ENCODE data around the gene PRDM15.

PRDM15 gene

GRCh38 chr21:41879190-41879998, at the start of gene PRDM15:
Gene PRDM15, minus strand, starts transcription at chr21:41879344. Its CDS starts 18,981 bp downstream, at chr21:41860363.
- peak in 1 of 2 experiments; percentile 73 for DNase-seq

GRCh38 chr21:41928621-41929220, 49.6 kb upstream of the PRDM15 start:
- no peak for DNase-seq

- no peak for DNase-seq
These were observed 48.7 kb upstream of the PRDM15 start for GRCh38 chr21:41927727-41928409.

GRCh38 chr21:41926807-41927171, 47.6 kb upstream of the PRDM15 start:
- DNase-seq: no peak

GRCh38 chr21:41926117-41926806, 47.1 kb upstream of the PRDM15 start:
- DNase-seq: no peak

GRCh38 chr21:41925767-41926116, 46.6 kb upstream of the PRDM15 start:
- no peak for DNase-seq

GRCh38 chr21:41924368-41924754, 45.2 kb upstream of the PRDM15 start:
- DNase-seq: no peak

DNA sequence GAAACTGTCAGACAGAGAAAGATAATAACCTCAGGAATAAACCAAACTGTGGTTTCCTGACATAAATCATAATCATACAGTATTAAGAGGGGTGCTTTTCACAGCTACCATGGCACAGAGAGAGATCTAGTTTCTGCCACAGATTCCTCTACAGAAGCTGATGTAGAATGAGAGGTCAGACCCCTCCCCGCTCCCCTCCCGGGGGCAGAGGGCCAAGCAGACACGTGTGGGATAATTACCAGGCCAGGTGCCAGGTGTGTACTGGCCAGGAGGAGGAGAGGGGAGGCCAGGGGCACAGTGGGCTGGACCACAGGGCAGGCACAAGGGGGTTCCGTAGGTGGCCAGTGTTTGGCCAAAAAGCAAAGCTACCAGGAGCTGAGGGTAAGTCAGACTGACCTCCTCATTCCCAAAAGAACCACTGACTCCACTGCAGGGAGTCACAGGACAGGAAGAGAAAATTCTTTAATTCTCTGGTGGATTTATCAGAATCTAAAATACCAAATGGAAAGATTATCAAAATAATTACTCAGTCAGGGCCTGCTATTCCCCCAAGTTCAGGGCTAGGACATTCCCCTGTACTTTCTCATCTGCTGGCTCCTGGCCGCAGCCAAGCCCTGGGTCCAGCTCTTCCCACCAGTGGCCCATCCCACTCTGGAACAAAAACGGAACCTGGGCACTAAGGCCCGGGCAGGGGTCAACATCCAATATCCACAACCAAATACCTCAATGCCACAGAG, 44.7 kb upstream of the PRDM15 start:
- DNase-seq: no peak

- DNase-seq: no peak
These were observed 44.0 kb upstream of the PRDM15 start for GRCh38 chr21:41923186-41923585.

DNA sequence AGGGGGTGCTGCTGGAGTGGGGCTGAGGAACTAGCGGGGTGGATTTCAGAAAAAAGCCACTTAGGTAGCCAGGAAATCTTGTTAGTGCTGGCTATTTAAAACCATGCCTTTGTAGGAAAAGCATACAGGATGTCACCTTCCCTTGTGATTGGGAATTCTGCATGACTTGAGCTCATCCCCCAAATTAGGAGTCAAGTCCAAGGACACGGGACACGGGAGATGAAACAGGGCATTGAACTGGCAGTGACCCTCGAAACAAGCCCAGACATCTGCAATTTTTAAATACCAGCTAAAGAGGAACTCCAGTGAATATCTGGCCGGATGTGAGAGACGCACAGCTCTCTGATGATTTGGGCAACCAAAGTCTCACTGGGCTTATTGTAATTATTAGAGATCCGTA, 41.9 kb upstream of the PRDM15 start:
- DNase-seq: no peak

DNA sequence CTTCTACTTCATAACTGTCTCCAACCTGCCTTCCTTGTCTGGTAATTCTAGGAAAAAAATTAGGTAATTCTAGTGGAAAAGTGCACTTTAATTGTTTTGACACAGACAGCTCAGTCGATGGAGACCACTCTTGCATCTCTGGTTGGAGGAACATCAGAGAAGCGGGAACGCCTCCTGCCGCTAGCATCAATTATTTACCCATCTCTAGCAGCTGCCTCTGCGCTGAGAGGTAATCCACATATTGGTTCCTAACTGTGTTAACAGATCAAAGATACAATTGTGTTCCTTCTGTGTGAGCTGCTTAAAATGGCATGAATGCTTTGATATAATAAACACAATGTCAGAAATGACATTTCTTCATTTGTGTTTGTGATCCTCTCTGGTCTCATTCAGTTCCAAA, 41.3 kb upstream of the PRDM15 start:
- no peak for DNase-seq

GRCh38 chr21:41919666-41920398, 40.7 kb upstream of the PRDM15 start:
- DNase-seq: no peak

GRCh38 chr21:41918561-41919358, 39.6 kb upstream of the PRDM15 start:
- DNase-seq: no peak

DNA sequence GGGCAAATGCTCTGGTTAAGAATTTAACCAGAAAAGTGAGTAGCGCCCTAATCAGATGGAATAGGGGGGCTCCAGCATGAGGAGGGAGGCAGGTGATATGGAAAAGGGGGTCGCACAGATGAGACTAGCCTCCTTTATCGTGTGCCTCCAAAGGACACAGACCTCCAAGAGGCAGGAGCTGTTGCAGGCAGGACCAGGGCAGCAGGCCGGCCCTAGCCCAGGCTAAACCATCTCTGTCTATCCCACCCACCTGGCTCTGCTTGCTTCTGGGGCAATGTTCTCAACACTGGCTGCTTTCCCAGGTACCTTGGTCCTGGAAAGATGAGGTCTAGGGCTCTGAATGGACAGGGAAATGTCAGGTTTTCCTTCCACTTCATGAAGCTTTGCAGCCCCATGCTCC, 38.4 kb upstream of the PRDM15 start:
- DNase-seq: no peak

DNA sequence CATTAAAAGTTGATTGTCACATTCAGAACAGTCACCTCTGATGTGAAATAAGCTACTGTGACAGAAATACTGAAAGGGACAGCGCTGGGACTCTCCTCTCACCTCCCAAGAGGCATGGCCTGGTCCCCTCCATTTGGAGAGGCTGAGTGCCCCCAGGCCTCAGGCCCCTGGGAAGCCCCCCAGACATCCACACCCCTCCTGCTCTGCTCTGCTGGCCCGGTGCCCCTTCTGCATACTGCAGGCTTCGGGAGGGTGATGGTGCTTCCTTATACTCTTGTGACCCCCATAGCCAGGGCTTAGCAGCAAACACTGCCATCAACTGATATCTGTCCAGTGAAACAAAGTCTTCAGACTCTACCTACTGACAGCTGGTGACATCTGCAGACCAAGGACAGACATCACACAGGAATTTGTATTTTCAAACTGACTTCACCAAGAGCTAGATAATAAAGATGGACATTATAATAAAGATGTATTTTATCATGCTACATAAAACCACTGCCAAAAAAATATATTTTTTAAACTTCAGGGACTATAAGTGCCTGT, 37.8 kb upstream of the PRDM15 start:
- no peak for DNase-seq

- no peak for DNase-seq
These were observed 35.8 kb upstream of the PRDM15 start for GRCh38 chr21:41914965-41915364.

- no peak for DNase-seq
These were observed 35.2 kb upstream of the PRDM15 start for GRCh38 chr21:41914358-41914757.

DNA sequence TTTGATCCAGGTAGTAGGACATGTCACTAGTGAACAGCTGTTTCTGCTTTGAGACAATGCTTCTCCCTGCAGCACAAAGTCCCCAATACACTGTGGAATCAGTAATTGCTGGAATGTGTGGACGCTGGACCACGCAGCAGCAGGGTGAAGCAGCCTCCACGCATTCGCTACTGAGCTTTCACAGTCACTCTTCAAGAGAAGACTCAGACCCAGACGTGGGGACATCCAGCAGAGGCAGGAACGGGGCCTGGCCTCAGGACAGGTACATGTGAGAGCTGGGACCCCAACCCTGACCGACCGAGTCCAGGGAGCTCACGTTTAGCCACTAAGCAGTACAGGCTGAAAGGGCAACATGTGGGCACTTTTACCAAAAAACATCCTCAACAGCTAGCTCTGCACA, 34.1 kb upstream of the PRDM15 start:
- DNase-seq: no peak

GRCh38 chr21:41908829-41909228, 29.7 kb upstream of the PRDM15 start:
- no peak for DNase-seq

DNA sequence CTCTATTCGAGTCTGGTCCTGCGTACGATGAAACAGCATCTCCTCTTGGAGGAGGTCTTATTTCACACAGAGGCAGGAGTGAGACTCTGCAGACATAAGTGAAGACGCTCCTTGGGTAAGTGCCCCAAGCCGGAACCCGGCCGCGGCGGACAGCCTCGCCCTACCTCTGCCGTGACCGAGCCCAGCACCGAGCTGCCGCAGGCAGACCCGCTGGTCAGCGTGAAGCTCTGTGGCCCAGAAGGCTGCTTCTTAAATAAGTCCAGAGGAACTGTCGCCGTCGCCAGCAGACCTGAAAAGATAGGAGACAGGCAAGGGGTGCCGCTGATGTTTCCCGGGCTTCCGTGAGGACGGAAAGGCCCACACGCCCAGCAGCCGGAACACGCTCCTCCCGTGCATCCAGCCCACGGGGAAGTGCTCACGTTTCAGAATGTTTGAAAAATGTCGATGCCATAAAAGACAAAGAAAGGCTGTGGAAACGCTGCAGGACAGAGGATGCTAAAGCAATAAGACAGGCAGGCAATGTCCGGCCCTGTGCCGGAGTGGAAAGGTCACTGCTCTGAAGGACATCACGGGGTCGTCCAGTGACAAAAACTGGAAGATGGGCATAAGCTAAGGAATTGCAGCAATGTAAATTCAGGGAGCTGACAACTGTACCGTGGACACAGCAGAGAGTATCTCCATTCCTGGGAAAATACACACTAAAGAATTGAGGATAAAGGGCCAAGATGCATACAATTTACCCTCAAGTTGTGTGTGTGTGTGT, 28.5 kb upstream of the PRDM15 start:
- no peak for DNase-seq

All from NCI-H187 (cell line).